Ovary (tissue), 9 donors: ENCODE data around the gene FNBP1L. TPM values are rescaled to one million over a fixed set of nuclear protein-coding genes. Genes with fewer than 3 reads are reported as not detected.

ENCODE experiments used
- DNase-seq, 5 donors: peaks; one replicate each; pipeline ENCODE4 v3.0.0-alpha.2; 2019 to 2020
- H3K27ac ChIP-seq, 2 donors: fragments of 200-600 bp; one replicate each; pipeline versions ENCODE4 v1.5.1 to v1.8.0; 2019 to 2022
- H3K27me3 ChIP-seq: fragments of 200-600 bp; one replicate; pipeline ENCODE4 v1.8.0; 2022
- H3K36me3 ChIP-seq: fragments of 200-600 bp; sonication (generic); one replicate; pipeline ENCODE4 v1.5.1; 2019
- H3K4me1 ChIP-seq: one replicate; pipeline ENCODE4 v1.8.1; 2013; ENCODE audit warnings: mild to moderate bottlenecking, moderate library complexity; ENCODE audit not compliant: insufficient read depth
- H3K4me3 ChIP-seq: fragments of 200-600 bp; sonication (generic); one replicate; pipeline ENCODE4 v1.5.1; 2017
- H3K9me3 ChIP-seq, 2 donors: fragments of 200-600 bp in 1 of 2; sonication (generic) in 1 of 2; one replicate each; pipeline versions ENCODE4 v1.5.1 to v1.8.1; 2013 to 2019; ENCODE audit warnings: mild to moderate bottlenecking in 1 of 2, moderate library complexity in 1 of 2
- CTCF ChIP-seq, 3 donors: fragments of 450-650 bp in 2 of 3; fragments of 200-600 bp in 1 of 3; IDR thresholded peaks; one replicate each; pipeline versions ENCODE4 v1.5.1 to v1.8.0; 2016 to 2022; ENCODE audit warnings: antibody characterized with exemption in 3 of 3, mild to moderate bottlenecking in 1 of 3
- EP300 ChIP-seq: sonication (generic); formaldehyde crosslinking; IDR thresholded peaks from one replicate; pipeline ENCODE4 v1.6.1; 2017; ENCODE audit warnings: antibody characterized with exemption
- POLR2A ChIP-seq: fragments of 450-650 bp; IDR thresholded peaks from one replicate; pipeline ENCODE4 v1.6.1; 2017; ENCODE audit warnings: antibody characterized with exemption, mild to moderate bottlenecking, moderate library complexity
- WGBS, 3 donors: extraction: QIAGEN DNeasy Blood & Tissue Kit in 1 of 3; methylation state at CpG; one replicate each; pipeline versions ENCODE4 v1.1.5 to v1.1.7; 2013 to 2017; 5-methylcytosine and 5-hydroxymethylcytosine counted together
- intact Hi-C, 4 donors: fragments of 100-400 bp; cut with DNase I; formaldehyde crosslinking; loops; one replicate each; pipeline versions ENCODE4 v1.11.0 to v1.15.1; 2022 to 2023
- polyA plus RNA-seq, 2 donors: library from polyadenylated mRNA; stranded (reverse); fragments of 200-250 nt in 1 of 2; fragments of 350-450 nt in 1 of 2; fragmentation: Illumina TruSeq in 1 of 2; extraction: RNeasy Lipid Tissue Mini Kit (QIAGEN cat#74804) in 1 of 2; gene quantifications; one replicate each; pipeline ENCODE4 v1.2.3, GENCODE V29; 2013 to 2014
- total RNA-seq, 7 donors: library from RNA; depleted of rRNA in 2 of 7; stranded (reverse); fragments of >200 nt in 2 of 7; fragmentation: NEBNext Ultra II Directional in 3 of 7; extraction: Animal tissue kit (Norgen Biotek cat#: 25700) in 3 of 7; gene quantifications; one replicate each; pipeline versions ENCODE4 v1.1.0 to v1.2.4, GENCODE V29; 2016 to 2023
- donor health status: DM: no; HTN: no; CAD: no; lungs with moderate emphysema.
- donor health status: DM: no; HTN: no; CAD: no.
- donor health status: Bipolar disorder and iron deficiency.
- donor health status: DM: yes; HTN: yes; CAD: no.
- donor health status: DM: no; HTN: no; CAD: no.
- donor health status: DM: yes; HTN: yes; CAD: no.

The FNBP1L gene
- total and polyA plus RNA-seq, 9 donors, result 11.9 to 27.6 (median 18.4) TPM

GRCh38 chr1:93448983-93449804 lies 1.3 kb downstream of the FNBP1L start:
- 1% methylated on average over 27 of the region's 27 CpGs for WGBS, 3 donors
- intact Hi-C loops, result loop anchor here in 1 of 4 donors (5.0 to 10.0 kb wide), 4 partner anchors 166 to 573 kb away; no protein-coding TSS in a partner anchor
- TF ChIP-seq POLR2A (no peak), EP300 (no peak), CTCF (IDR thresholded peaks at IDR 0.05) (no peak)
- H3K9me3 ChIP-seq, result no peaks in the 10 kb centered on the region
- H3K27me3 ChIP-seq, result no peaks in the 10 kb centered on the region
- no peaks in the 10 kb centered on the region for H3K4me1 ChIP-seq
- peak overlapping the region; percentile 89 for H3K4me3 ChIP-seq
- H3K27ac ChIP-seq, result peak overlapping the region in 1 of 2 donors; percentile 74
- DNase-seq, result peak in 2 of 5 donors; percentile 27 to 34
- no peaks in the 10 kb centered on the region for H3K36me3 ChIP-seq

- no peak for TF ChIP-seq CTCF (IDR thresholded peaks at IDR 0.05)
- 86 to 94% (median 89%) methylated on average over 1 of the region's 1 CpG for WGBS, 3 donors
- DNase-seq, result no peak
- Histone ChIP-seq H3K4me3 (no peak overlapping the region), H3K9me3 (no peaks in the 10 kb centered on the region), H3K36me3 (no peaks in the 10 kb centered on the region), H3K4me1 (peaks cover 1% of the 10 kb centered on the region), H3K27ac (no peak overlapping the region), H3K27me3 (no peaks in the 10 kb centered on the region)
- intact Hi-C loops, result no loop called here
Observed at GRCh38 chr1:93450321-93450720, 2.4 kb downstream of the FNBP1L start.

GRCh38 chr1:93453911-93454310 lies 6.0 kb downstream of the FNBP1L start:
- intact Hi-C loops, result no loop called here
- Histone ChIP-seq H3K27ac (no peak overlapping the region), H3K4me1 (peaks cover 1% of the 10 kb centered on the region), H3K27me3 (no peaks in the 10 kb centered on the region), H3K36me3 (no peaks in the 10 kb centered on the region), H3K4me3 (no peak overlapping the region), H3K9me3 (no peaks in the 10 kb centered on the region)
- no peak for DNase-seq
- 86 to 90% (median 89%) methylated on average over 1 of the region's 1 CpG for WGBS, 3 donors
- no peak for TF ChIP-seq EP300
- no peak for TF ChIP-seq CTCF (IDR thresholded peaks at IDR 0.05)
- no peak for TF ChIP-seq POLR2A

GRCh38 chr1:93459126-93459525 lies 11.2 kb downstream of the FNBP1L start:
- Histone ChIP-seq H3K27me3 (no peaks in the 10 kb centered on the region), H3K27ac (no peak overlapping the region), H3K4me3 (no peak overlapping the region), H3K36me3 (no peaks in the 10 kb centered on the region), H3K4me1 (peaks cover 1% of the 10 kb centered on the region), H3K9me3 (no peaks in the 10 kb centered on the region)
- no peak for DNase-seq
- intact Hi-C loops, result no loop called here
- TF ChIP-seq CTCF (IDR thresholded peaks at IDR 0.05) (no peak), EP300 (no peak)
- WGBS, 3 donors, result 64 to 80% (median 70%) methylated on average over 3 of the region's 3 CpGs
